ENCODE results near the gene MORC4. TPM values are rescaled to one million over a fixed set of nuclear protein-coding genes. Genes with fewer than 3 reads are reported as not detected.

MORC4 gene
- total RNA-seq: 31.2 and 35.7 TPM in 2 replicates
- 25.7 and 27.7 TPM in 2 replicates for polyA plus RNA-seq

- peaks cover 17% of the 10 kb centered on the region for H3K79me2 ChIP-seq
- whole genome bisulfite sequencing (ENCODE audit: low lambda C conversion rate, missing lambda C conversion rate): 46% methylated on average over 27 of the region's 42 CpGs
- no peaks in the 10 kb centered on the region for H3K4me1 ChIP-seq (ENCODE audit: insufficient read depth)
- peak within 1 kb of the TSS; percentile 80 for H3K27ac ChIP-seq
- H3K9me2 ChIP-seq (replicated peaks; ENCODE audit: insufficient read depth): no peaks in the 10 kb centered on the region
- H3K4me3 ChIP-seq: peak within 1 kb of the TSS; percentile 71
- H3K27me3 ChIP-seq: no peaks in the 10 kb centered on the region
- H4K20me1 ChIP-seq (ENCODE audit: insufficient read depth, poor library complexity, severe bottlenecking): no peaks in the 10 kb centered on the region
- TF ChIP-seq EZH2phosphoT487 (IDR thresholded peaks at IDR 0.05; ENCODE audit: low read depth, severe bottlenecking, unreplicated experiment) (no peak), EZH2 (IDR thresholded peaks at IDR 0.05; ENCODE audit: borderline replicate concordance) (no peak), CTCF (IDR thresholded peaks at IDR 0.05; ENCODE audit: poor library complexity) (no peak)
- no peaks in the 10 kb centered on the region for H3K36me3 ChIP-seq (replicated peaks; ENCODE audit: insufficient read depth, low read depth)
- H3K4me2 ChIP-seq: peak within 1 kb of the TSS; percentile 79
- no peaks in the 10 kb centered on the region for H3K9me3 ChIP-seq (ENCODE audit: low read depth)
- H2AFZ ChIP-seq: peak within 1 kb of the TSS; percentile 33
- peak; percentile 85 for DNase-seq (ENCODE audit: low spot score)
Measured at GRCh38 chrX:107000013-107000515, at the start of gene MORC4. TSS of gene MORC4 (minus strand) at chrX:107000212. CDS start at chrX:106999969, 243 bp downstream.

DNA sequence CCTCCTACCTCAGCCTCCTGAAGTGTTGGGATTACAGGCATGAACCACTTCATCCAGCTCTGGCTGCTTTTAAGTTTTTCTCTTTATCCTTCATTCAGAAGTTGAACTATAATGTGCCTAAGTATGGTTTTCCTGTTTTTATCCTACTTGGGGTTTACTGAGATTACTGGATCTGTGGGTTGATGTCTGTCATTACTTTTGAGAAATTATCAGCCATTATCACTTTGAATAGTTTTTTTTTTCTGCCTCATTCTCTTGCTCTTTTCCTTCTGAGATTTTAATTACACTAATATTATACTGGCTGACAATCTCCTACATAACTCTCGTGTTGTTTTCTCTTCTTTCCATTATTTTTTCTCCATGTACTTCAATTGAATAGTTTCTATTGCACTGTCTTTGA is 47.6 kb upstream of the MORC4 start:
- Histone ChIP-seq H3K4me2 (no peak overlapping the region), H4K20me1 (ENCODE audit: insufficient read depth, poor library complexity, severe bottlenecking) (no peaks in the 10 kb centered on the region), H3K79me2 (no peaks in the 10 kb centered on the region), H2AFZ (no peak overlapping the region), H3K27me3 (no peaks in the 10 kb centered on the region), H3K4me1 (ENCODE audit: insufficient read depth) (no peaks in the 10 kb centered on the region), H3K9me2 (replicated peaks; ENCODE audit: insufficient read depth) (no peaks in the 10 kb centered on the region), H3K27ac (no peak overlapping the region), H3K9me3 (ENCODE audit: low read depth) (no peaks in the 10 kb centered on the region), H3K36me3 (replicated peaks; ENCODE audit: insufficient read depth, low read depth) (no peaks in the 10 kb centered on the region), H3K4me3 (no peak overlapping the region)
- TF ChIP-seq CTCF (IDR thresholded peaks at IDR 0.05; ENCODE audit: poor library complexity) (no peak), EZH2phosphoT487 (IDR thresholded peaks at IDR 0.05; ENCODE audit: low read depth, severe bottlenecking, unreplicated experiment) (no peak), EZH2 (IDR thresholded peaks at IDR 0.05; ENCODE audit: borderline replicate concordance) (no peak)
- no peak for DNase-seq (ENCODE audit: low spot score)
- WGBS (ENCODE audit: low lambda C conversion rate, missing lambda C conversion rate): 58% methylated on average over 1 of the region's 1 CpG

DNA sequence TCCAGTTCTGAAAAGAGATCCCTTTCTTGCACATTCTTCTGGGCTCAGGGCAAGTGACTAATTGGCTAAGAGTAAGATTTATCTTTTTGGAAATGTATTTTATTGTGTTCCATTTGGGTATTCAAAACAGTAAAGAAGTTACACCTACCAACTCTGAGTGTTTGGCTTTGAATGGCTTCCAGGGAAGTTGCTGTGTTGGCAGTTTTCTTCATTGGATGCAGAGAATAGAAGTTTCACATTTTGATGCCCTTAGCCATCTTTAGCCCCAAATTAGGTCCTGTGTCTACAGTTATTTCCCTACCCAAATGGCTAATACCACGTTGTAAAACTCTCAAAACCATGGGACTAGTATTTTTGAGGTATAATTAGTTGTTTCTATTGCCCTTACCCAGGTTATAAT is 29.7 kb upstream of the MORC4 start:
- 50% methylated on average over 1 of the region's 1 CpG for WGBS (ENCODE audit: low lambda C conversion rate, missing lambda C conversion rate)
- H3K9me2 ChIP-seq (replicated peaks; ENCODE audit: insufficient read depth): no peaks in the 10 kb centered on the region
- DNase-seq (ENCODE audit: low spot score): no peak
- no peaks in the 10 kb centered on the region for H3K9me3 ChIP-seq (ENCODE audit: low read depth)
- no peak overlapping the region for H2AFZ ChIP-seq
- H3K4me1 ChIP-seq (ENCODE audit: insufficient read depth): no peaks in the 10 kb centered on the region
- H4K20me1 ChIP-seq (ENCODE audit: insufficient read depth, poor library complexity, severe bottlenecking): no peaks in the 10 kb centered on the region
- H3K79me2 ChIP-seq: no peaks in the 10 kb centered on the region
- H3K4me3 ChIP-seq: no peak overlapping the region
- no peaks in the 10 kb centered on the region for H3K27me3 ChIP-seq
- H3K4me2 ChIP-seq: no peak overlapping the region
- no peak overlapping the region for H3K27ac ChIP-seq
- no peaks in the 10 kb centered on the region for H3K36me3 ChIP-seq (replicated peaks; ENCODE audit: insufficient read depth, low read depth)
- TF ChIP-seq EZH2 (IDR thresholded peaks at IDR 0.05; ENCODE audit: borderline replicate concordance) (no peak), CTCF (IDR thresholded peaks at IDR 0.05; ENCODE audit: poor library complexity) (no peak), EZH2phosphoT487 (IDR thresholded peaks at IDR 0.05; ENCODE audit: low read depth, severe bottlenecking, unreplicated experiment) (no peak)
